ENCODE data around the gene ADD3. TPM values are rescaled to one million over a fixed set of nuclear protein-coding genes. Genes with fewer than 3 reads are reported as not detected.
"Not testable (repeated sequence)": the region's sequence is repeated elsewhere in the genome, so short reads cannot be mapped to it uniquely, and the experiment has no call there.

The ADD3 gene
- total RNA-seq, 1 donor from 2014 or later: 128 TPM

GRCh38 chr10:110129490-110129889, 121.7 kb downstream of the ADD3 start:
- Mint-ChIP-seq H3K4me3 (ENCODE audit: unreplicated experiment) (no peak overlapping the region), H3K9me3 (ENCODE audit: unreplicated experiment) (no peaks in the 10 kb centered on the region), H3K27ac (ENCODE audit: unreplicated experiment) (peak overlapping the region; percentile 9), H3K36me3 (ENCODE audit: unreplicated experiment) (peaks cover 60% of the 10 kb centered on the region), H3K27me3 (ENCODE audit: unreplicated experiment) (no peaks in the 10 kb centered on the region), H3K4me1 (ENCODE audit: unreplicated experiment) (peaks cover 6% of the 10 kb centered on the region)
- TF ChIP-seq CTCF (IDR thresholded peaks at IDR 0.05): no peak
- no peak for DNase-seq (ENCODE audit: extremely low spot score, unreplicated experiment)

GRCh38 chr10:110134917-110135316, 127.1 kb downstream of the ADD3 start:
- no peaks in the 10 kb centered on the region for H3K9me3 Mint-ChIP-seq (ENCODE audit: unreplicated experiment)
- no peak for TF ChIP-seq CTCF (IDR thresholded peaks at IDR 0.05)

GRCh38 chr10:110135836-110136235, 128.1 kb downstream of the ADD3 start:
- not testable (repeated sequence) for DNase-seq (ENCODE audit: extremely low spot score, unreplicated experiment); H3K27ac Mint-ChIP-seq (ENCODE audit: unreplicated experiment); H3K4me1 Mint-ChIP-seq (ENCODE audit: unreplicated experiment); H3K4me3 Mint-ChIP-seq (ENCODE audit: unreplicated experiment); H3K9me3 Mint-ChIP-seq (ENCODE audit: unreplicated experiment); H3K27me3 Mint-ChIP-seq (ENCODE audit: unreplicated experiment)
- peaks cover 20% of the 10 kb centered on the region for H3K36me3 Mint-ChIP-seq (ENCODE audit: unreplicated experiment)

More at GRCh38 chr10:110134917-110135316, 127.1 kb downstream of the ADD3 start:
- DNase-seq (ENCODE audit: extremely low spot score, unreplicated experiment): no peak
- H3K4me1 Mint-ChIP-seq (ENCODE audit: unreplicated experiment): peaks cover 6% of the 10 kb centered on the region
- no peaks in the 10 kb centered on the region for H3K27me3 Mint-ChIP-seq (ENCODE audit: unreplicated experiment)
- no peak overlapping the region for H3K27ac Mint-ChIP-seq (ENCODE audit: unreplicated experiment)
- no peak overlapping the region for H3K4me3 Mint-ChIP-seq (ENCODE audit: unreplicated experiment)
- H3K36me3 Mint-ChIP-seq (ENCODE audit: unreplicated experiment): peaks cover 25% of the 10 kb centered on the region

- no peaks in the 10 kb centered on the region for H3K9me3 Mint-ChIP-seq (ENCODE audit: unreplicated experiment)
- no peaks in the 10 kb centered on the region for H3K27me3 Mint-ChIP-seq (ENCODE audit: unreplicated experiment)
- H3K36me3 Mint-ChIP-seq (ENCODE audit: unreplicated experiment): peaks cover 14% of the 10 kb centered on the region
- H3K27ac Mint-ChIP-seq (ENCODE audit: unreplicated experiment): peak overlapping the region; percentile 13
- no peak for DNase-seq (ENCODE audit: extremely low spot score, unreplicated experiment)
- H3K4me3 Mint-ChIP-seq (ENCODE audit: unreplicated experiment): no peak overlapping the region
- peak; percentile 81 for TF ChIP-seq CTCF (IDR thresholded peaks at IDR 0.05)
- H3K4me1 Mint-ChIP-seq (ENCODE audit: unreplicated experiment): peaks cover 6% of the 10 kb centered on the region
Observed at GRCh38 chr10:110137142-110137545, 129.4 kb downstream of the ADD3 start.

- H3K36me3 Mint-ChIP-seq (ENCODE audit: unreplicated experiment): peaks cover 6% of the 10 kb centered on the region
- DNase-seq (ENCODE audit: extremely low spot score, unreplicated experiment): no peak
- H3K27ac Mint-ChIP-seq (ENCODE audit: unreplicated experiment): no peak overlapping the region
- no peaks in the 10 kb centered on the region for H3K27me3 Mint-ChIP-seq (ENCODE audit: unreplicated experiment)
- H3K9me3 Mint-ChIP-seq (ENCODE audit: unreplicated experiment): no peaks in the 10 kb centered on the region
- no peak overlapping the region for H3K4me3 Mint-ChIP-seq (ENCODE audit: unreplicated experiment)
- peaks cover 6% of the 10 kb centered on the region for H3K4me1 Mint-ChIP-seq (ENCODE audit: unreplicated experiment)
- peak; percentile 70 for TF ChIP-seq CTCF (IDR thresholded peaks at IDR 0.05)
Observed at GRCh38 chr10:110138197-110138812, 130.5 kb downstream of the ADD3 start.

Data from osteocyte (in vitro differentiated cells).